Measurements from ENCODE around the gene COX17.

DNA sequence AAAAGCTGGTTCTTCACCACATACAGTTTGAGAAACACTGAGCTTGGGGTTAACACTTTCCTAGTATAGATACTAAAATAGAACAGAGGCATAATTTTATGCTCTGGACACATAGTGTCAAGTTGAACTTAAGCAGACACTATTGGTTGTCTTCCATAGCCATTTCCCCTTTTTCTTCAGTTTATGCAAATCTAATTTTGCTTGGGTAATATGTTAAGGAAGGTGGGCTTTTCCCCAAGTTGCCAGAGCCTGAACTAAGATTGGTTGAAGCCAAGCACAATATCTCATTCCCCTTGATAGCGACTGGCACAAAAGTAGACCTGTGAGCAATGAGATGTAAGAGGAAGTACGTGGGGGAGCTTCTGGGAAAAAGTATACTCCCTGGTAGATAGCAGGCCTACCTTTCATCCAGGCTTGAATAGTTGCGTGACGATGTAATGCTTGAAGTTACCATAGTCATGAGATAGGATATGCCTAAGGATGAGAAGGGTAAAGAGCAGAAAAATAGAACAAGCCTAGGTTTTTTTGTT lies 12.3 kb downstream of the COX17 start:
- TF ChIP-seq POLR2A (IDR thresholded peaks at IDR 0.05; ENCODE audit: low read length): no peak
- TF ChIP-seq, protein P1, sequence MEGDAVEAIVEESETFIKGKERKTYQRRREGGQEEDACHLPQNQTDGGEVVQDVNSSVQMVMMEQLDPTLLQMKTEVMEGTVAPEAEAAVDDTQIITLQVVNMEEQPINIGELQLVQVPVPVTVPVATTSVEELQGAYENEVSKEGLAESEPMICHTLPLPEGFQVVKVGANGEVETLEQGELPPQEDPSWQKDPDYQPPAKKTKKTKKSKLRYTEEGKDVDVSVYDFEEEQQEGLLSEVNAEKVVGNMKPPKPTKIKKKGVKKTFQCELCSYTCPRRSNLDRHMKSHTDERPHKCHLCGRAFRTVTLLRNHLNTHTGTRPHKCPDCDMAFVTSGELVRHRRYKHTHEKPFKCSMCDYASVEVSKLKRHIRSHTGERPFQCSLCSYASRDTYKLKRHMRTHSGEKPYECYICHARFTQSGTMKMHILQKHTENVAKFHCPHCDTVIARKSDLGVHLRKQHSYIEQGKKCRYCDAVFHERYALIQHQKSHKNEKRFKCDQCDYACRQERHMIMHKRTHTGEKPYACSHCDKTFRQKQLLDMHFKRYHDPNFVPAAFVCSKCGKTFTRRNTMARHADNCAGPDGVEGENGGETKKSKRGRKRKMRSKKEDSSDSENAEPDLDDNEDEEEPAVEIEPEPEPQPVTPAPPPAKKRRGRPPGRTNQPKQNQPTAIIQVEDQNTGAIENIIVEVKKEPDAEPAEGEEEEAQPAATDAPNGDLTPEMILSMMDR (IDR thresholded peaks at IDR 0.05): no peak
- TF ChIP-seq TP53 (CRISPR knock-in tag; IDR thresholded peaks at IDR 0.05): no peak
- TF ChIP-seq, protein P2, sequence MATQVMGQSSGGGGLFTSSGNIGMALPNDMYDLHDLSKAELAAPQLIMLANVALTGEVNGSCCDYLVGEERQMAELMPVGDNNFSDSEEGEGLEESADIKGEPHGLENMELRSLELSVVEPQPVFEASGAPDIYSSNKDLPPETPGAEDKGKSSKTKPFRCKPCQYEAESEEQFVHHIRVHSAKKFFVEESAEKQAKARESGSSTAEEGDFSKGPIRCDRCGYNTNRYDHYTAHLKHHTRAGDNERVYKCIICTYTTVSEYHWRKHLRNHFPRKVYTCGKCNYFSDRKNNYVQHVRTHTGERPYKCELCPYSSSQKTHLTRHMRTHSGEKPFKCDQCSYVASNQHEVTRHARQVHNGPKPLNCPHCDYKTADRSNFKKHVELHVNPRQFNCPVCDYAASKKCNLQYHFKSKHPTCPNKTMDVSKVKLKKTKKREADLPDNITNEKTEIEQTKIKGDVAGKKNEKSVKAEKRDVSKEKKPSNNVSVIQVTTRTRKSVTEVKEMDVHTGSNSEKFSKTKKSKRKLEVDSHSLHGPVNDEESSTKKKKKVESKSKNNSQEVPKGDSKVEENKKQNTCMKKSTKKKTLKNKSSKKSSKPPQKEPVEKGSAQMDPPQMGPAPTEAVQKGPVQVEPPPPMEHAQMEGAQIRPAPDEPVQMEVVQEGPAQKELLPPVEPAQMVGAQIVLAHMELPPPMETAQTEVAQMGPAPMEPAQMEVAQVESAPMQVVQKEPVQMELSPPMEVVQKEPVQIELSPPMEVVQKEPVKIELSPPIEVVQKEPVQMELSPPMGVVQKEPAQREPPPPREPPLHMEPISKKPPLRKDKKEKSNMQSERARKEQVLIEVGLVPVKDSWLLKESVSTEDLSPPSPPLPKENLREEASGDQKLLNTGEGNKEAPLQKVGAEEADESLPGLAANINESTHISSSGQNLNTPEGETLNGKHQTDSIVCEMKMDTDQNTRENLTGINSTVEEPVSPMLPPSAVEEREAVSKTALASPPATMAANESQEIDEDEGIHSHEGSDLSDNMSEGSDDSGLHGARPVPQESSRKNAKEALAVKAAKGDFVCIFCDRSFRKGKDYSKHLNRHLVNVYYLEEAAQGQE (IDR thresholded peaks at IDR 0.05): no peak
- TF ChIP-seq EP300 (IDR thresholded peaks at IDR 0.05): no peak
- TF ChIP-seq, protein P3, sequence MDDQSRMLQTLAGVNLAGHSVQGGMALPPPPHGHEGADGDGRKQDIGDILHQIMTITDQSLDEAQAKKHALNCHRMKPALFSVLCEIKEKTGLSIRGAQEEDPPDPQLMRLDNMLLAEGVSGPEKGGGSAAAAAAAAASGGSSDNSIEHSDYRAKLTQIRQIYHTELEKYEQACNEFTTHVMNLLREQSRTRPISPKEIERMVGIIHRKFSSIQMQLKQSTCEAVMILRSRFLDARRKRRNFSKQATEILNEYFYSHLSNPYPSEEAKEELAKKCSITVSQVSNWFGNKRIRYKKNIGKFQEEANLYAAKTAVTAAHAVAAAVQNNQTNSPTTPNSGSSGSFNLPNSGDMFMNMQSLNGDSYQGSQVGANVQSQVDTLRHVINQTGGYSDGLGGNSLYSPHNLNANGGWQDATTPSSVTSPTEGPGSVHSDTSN (IDR thresholded peaks at IDR 0.05): no peak
